Tibial nerve (tissue), 4 donors: ENCODE measurements around the gene ILF3. TPM values are rescaled to one million over a fixed set of nuclear protein-coding genes. Genes with fewer than 3 reads are reported as not detected.

Source experiments
- DNase-seq, 2 donors: peaks; one replicate each; pipeline ENCODE4 v3.0.0-alpha.2; 2019; ENCODE audit warnings: low spot score in 2 of 2
- H3K27ac ChIP-seq, 4 donors: fragments of 200-600 bp; sonication (generic) in 3 of 4; one replicate each; pipeline ENCODE4 v1.5.1; 2017 to 2019; ENCODE audit warnings: mild to moderate bottlenecking in 1 of 4
- H3K27me3 ChIP-seq, 2 donors: fragments of 200-600 bp; sonication (generic) in 1 of 2; one replicate each; pipeline versions ENCODE4 v1.5.1 to v1.6.0; 2017 to 2019
- H3K36me3 ChIP-seq, 3 donors: fragments of 200-600 bp; sonication (generic); one replicate each; pipeline ENCODE4 v1.5.1; 2018 to 2019
- H3K4me1 ChIP-seq, 4 donors: fragments of 200-600 bp; sonication (generic) in 3 of 4; one replicate each; pipeline ENCODE4 v1.5.1; 2017 to 2019
- H3K4me3 ChIP-seq, 4 donors: fragments of 200-600 bp; sonication (generic) in 3 of 4; one replicate each; pipeline ENCODE4 v1.5.1; 2017 to 2019; ENCODE audit warnings: mild to moderate bottlenecking in 1 of 4, moderate library complexity in 1 of 4
- H3K9me3 ChIP-seq, 4 donors: fragments of 200-600 bp; sonication (generic) in 3 of 4; one replicate each; pipeline ENCODE4 v1.5.1; 2017 to 2019
- CTCF ChIP-seq, 5 experiments: fragments of 200-600 bp in 3 of 5; fragments of 450-650 bp in 2 of 5; sonication (generic) in 3 of 5; IDR thresholded peaks; one replicate each; pipeline ENCODE4 v1.5.1; 2016 to 2019; ENCODE audit warnings: antibody characterized with exemption in 5 of 5, mild to moderate bottlenecking in 3 of 5, moderate library complexity in 2 of 5
- EP300 ChIP-seq, 2 donors: sonication (generic); formaldehyde crosslinking; IDR thresholded peaks; one replicate each; pipeline ENCODE4 v1.6.1; 2017; ENCODE audit warnings: antibody characterized with exemption in 2 of 2, mild to moderate bottlenecking in 1 of 2
- POLR2A ChIP-seq, 2 donors: fragments of 450-650 bp; IDR thresholded peaks; one replicate each; pipeline ENCODE4 v1.6.1; 2017; ENCODE audit warnings: antibody characterized with exemption in 2 of 2, mild to moderate bottlenecking in 2 of 2, moderate library complexity in 2 of 2
- WGBS, 2 donors: methylation state at CpG; one replicate each; pipeline ENCODE4 v1.1.5; 2018; 5-methylcytosine and 5-hydroxymethylcytosine counted together
- total RNA-seq, 4 donors: library from RNA; depleted of rRNA; stranded (reverse); fragments of >200 nt; gene quantifications; one replicate each; pipeline ENCODE4 v1.1.0, GENCODE V29; 2016

Gene ILF3
- total RNA-seq, 4 donors from 2014 or later, result 109 to 166 (median 127) TPM

GRCh38 chr19:10682397-10683063 is 28.4 kb downstream of the ILF3 start:
- peaks cover 9 to 100% (median 66%) of the 10 kb centered on the region in 3 donors for H3K36me3 ChIP-seq

GRCh38 chr19:10683064-10683426 is 28.9 kb downstream of the ILF3 start:
- H3K4me1 ChIP-seq, result peaks cover 0 to 6% (median 0%) of the 10 kb centered on the region in 4 donors
- no peak for DNase-seq
- no peak for TF ChIP-seq POLR2A (IDR thresholded peaks at IDR 0.05)
- no peak for TF ChIP-seq EP300 (IDR thresholded peaks at IDR 0.05)
- no peak for TF ChIP-seq CTCF (IDR thresholded peaks at IDR 0.05)
- H3K36me3 ChIP-seq, result peaks cover 9 to 100% (median 65%) of the 10 kb centered on the region in 3 donors
- H3K4me3 ChIP-seq, result no peak overlapping the region
- H3K27me3 ChIP-seq, result no peaks in the 10 kb centered on the region
- no peak overlapping the region for H3K27ac ChIP-seq
- H3K9me3 ChIP-seq, result no peaks in the 10 kb centered on the region
- WGBS, 2 donors, result 86 to 87% methylated on average over 14 to 15 of the region's 15 CpGs

More at GRCh38 chr19:10682397-10683063, 28.4 kb downstream of the ILF3 start:
- WGBS, 2 donors, result 85 to 89% methylated on average over 10 to 12 of the region's 15 CpGs
- Histone ChIP-seq H3K4me1 (peaks cover 0 to 6% (median 0%) of the 10 kb centered on the region in 4 donors), H3K9me3 (no peaks in the 10 kb centered on the region), H3K27me3 (no peaks in the 10 kb centered on the region), H3K4me3 (no peak overlapping the region), H3K27ac (no peak overlapping the region)
- TF ChIP-seq CTCF (IDR thresholded peaks at IDR 0.05), result no peak
- DNase-seq, result no peak

- no peaks in the 10 kb centered on the region for H3K27me3 ChIP-seq
- TF ChIP-seq EP300 (IDR thresholded peaks at IDR 0.05) (no peak), POLR2A (IDR thresholded peaks at IDR 0.05) (no peak), CTCF (IDR thresholded peaks at IDR 0.05) (no peak)
- peaks cover 9 to 100% (median 61%) of the 10 kb centered on the region in 3 donors for H3K36me3 ChIP-seq
- H3K27ac ChIP-seq, result no peak overlapping the region
- no peak for DNase-seq
- no peaks in the 10 kb centered on the region for H3K9me3 ChIP-seq
- H3K4me3 ChIP-seq, result no peak overlapping the region
- WGBS, 2 donors, result 88 to 91% methylated on average over 21 of the region's 21 CpGs
- peaks cover 0 to 6% (median 0%) of the 10 kb centered on the region in 4 donors for H3K4me1 ChIP-seq
Measured at GRCh38 chr19:10683582-10683981, 29.4 kb downstream of the ILF3 start.

- 71 to 75% methylated on average over 5 of the region's 5 CpGs for WGBS, 2 donors
- Histone ChIP-seq H3K4me1 (peaks cover 0 to 6% (median 0%) of the 10 kb centered on the region in 4 donors), H3K27me3 (no peaks in the 10 kb centered on the region), H3K36me3 (peaks cover 2 to 100% (median 46%) of the 10 kb centered on the region in 3 donors), H3K27ac (no peak overlapping the region), H3K9me3 (no peaks in the 10 kb centered on the region), H3K4me3 (no peak overlapping the region)
- TF ChIP-seq EP300 (IDR thresholded peaks at IDR 0.05), result no peak
- TF ChIP-seq CTCF (IDR thresholded peaks at IDR 0.05), result no peak
- TF ChIP-seq POLR2A (IDR thresholded peaks at IDR 0.05), result no peak
- DNase-seq, result no peak
Measured at GRCh38 chr19:10685210-10685609, 31.1 kb downstream of the ILF3 start.

- WGBS, 2 donors, result 78 to 81% methylated on average over 10 of the region's 10 CpGs
- Histone ChIP-seq H3K27ac (peak overlapping the region in 1 of 4 donors; percentile 1), H3K36me3 (peaks cover 0 to 100% (median 37%) of the 10 kb centered on the region in 3 donors), H3K27me3 (no peaks in the 10 kb centered on the region), H3K4me1 (peaks cover 0 to 6% (median 0%) of the 10 kb centered on the region in 4 donors), H3K9me3 (no peaks in the 10 kb centered on the region), H3K4me3 (no peak overlapping the region)
- DNase-seq, result no peak
- no peak for TF ChIP-seq EP300 (IDR thresholded peaks at IDR 0.05)
- TF ChIP-seq POLR2A (IDR thresholded peaks at IDR 0.05), result no peak
- TF ChIP-seq CTCF (IDR thresholded peaks at IDR 0.05), result no peak
Measured at GRCh38 chr19:10686193-10686592, 32.0 kb downstream of the ILF3 start.
